LNCaP clone FGC (cell line): ENCODE data around the gene RBM23.
"Not testable (repeated sequence)": the region's sequence is repeated elsewhere in the genome, so short reads cannot be mapped to it uniquely, and the experiment has no call there.

Experiments used
- DNase-seq: peaks from one replicate; pipeline ENCODE4 v3.0.0-alpha.2; 2011; ENCODE audit warnings: low read depth
- H3K4me3 ChIP-seq: 2 replicates; pipeline ENCODE4 v1.5.1; 2011; ENCODE audit warnings: mild to moderate bottlenecking, low read depth, low read length, control low read depth
- TF ChIP-seq, protein P1 (sequence below): IDR thresholded peaks from 2 replicates; pipeline ENCODE4 v1.5.1; 2012; ENCODE audit warnings: mild to moderate bottlenecking; ENCODE audit not compliant: control insufficient read depth, insufficient read depth; ENCODE audit errors: extremely low read depth

RBM23 gene

DNA sequence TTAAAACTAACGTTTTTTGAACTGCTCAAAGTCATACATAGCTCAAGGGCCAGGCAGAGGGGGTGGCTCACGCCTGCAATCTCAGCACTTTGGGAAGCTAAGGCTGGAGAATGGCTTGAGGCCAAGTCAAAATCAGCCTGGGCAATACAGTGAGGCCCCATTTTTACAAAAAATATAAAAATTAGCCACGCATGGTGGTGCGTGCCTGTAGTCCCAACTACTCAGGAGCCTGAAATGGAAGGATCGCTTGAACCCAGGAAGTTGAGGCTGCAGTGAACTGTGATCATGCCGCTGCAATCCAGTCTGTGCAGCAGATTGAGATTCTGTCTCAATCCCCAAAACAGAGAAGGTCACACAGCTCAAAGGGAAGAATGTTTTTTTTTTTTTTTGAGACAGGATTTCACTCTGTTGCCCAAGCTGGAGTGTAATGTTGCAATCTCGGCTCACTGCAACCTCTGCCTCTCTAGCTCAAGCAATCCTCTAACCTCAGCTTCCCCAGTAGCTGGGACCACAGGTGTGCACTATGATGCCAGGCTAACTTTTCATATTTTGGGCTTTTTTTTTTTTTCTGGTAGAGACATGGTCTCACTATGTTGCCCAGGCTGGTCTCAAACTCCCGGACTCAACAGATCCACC lies 2.9 kb downstream of the RBM23 start:
- DNase-seq: no peak
- TF ChIP-seq, protein P1, sequence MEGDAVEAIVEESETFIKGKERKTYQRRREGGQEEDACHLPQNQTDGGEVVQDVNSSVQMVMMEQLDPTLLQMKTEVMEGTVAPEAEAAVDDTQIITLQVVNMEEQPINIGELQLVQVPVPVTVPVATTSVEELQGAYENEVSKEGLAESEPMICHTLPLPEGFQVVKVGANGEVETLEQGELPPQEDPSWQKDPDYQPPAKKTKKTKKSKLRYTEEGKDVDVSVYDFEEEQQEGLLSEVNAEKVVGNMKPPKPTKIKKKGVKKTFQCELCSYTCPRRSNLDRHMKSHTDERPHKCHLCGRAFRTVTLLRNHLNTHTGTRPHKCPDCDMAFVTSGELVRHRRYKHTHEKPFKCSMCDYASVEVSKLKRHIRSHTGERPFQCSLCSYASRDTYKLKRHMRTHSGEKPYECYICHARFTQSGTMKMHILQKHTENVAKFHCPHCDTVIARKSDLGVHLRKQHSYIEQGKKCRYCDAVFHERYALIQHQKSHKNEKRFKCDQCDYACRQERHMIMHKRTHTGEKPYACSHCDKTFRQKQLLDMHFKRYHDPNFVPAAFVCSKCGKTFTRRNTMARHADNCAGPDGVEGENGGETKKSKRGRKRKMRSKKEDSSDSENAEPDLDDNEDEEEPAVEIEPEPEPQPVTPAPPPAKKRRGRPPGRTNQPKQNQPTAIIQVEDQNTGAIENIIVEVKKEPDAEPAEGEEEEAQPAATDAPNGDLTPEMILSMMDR: no peak
- H3K4me3 ChIP-seq: no peak overlapping the region

DNA sequence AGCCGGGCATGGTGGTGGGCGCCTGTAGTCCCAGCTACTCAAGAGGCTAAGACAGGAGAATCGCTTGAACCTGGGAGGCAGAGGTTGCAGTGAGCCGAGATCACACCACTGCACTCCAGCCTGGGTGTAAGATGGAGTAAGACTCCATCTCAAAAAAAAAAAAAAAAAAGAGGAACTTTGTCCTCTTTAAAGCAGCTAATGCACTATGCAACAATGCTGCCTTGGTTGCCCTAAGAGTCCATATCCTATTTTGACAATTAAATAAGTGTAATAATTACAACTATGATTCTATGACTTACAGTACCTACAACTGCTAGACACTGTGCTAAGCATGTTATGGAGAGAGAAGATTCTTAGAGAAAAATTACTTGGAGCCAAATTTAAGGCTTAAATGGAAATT lies 4.1 kb downstream of the RBM23 start:
- not testable (repeated sequence) for DNase-seq, H3K4me3 ChIP-seq

DNA sequence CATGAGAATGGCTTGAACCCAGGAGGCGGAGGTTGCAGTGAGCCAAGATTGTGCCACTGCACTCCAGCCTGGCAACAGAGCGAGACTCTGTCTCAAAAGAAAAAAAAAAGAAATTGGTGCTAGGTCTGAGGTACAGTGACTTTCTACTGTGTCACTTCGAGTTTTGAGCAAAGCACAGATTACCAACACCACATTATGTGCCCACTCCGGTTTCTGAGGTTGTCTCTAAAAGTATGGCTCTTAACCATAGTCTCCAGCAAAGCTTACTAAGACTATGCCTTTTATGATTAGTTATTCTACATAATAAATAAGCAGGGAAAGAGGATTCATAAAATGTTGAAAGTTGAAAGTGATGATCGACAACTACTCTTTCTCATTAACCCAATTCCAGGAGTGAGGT lies 8.0 kb downstream of the RBM23 start:
- no peak overlapping the region for H3K4me3 ChIP-seq
- DNase-seq: no peak
- TF ChIP-seq, protein P1: no peak

DNA sequence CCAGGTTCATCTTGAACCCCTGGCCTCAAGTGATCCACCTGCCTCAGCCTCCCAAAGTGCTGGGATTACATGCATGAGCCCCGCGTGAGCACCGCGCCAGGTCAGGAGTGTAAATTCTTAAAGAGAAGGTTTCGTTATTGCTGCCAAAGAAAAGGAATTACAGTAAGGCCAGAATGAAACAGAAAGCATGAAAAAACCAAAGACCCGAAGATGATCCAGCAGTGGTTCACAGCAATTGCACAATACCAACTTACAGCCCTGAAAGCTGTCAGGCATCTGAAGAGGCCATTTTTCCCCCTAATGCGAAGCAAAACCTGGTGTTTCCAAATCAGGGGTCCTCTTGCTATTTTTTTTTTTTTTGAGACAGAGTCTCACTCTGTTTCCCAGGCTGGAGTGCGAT lies 10.3 kb downstream of the RBM23 start:
- no peak overlapping the region for H3K4me3 ChIP-seq
- no peak for DNase-seq
- TF ChIP-seq, protein P1: no peak

DNA sequence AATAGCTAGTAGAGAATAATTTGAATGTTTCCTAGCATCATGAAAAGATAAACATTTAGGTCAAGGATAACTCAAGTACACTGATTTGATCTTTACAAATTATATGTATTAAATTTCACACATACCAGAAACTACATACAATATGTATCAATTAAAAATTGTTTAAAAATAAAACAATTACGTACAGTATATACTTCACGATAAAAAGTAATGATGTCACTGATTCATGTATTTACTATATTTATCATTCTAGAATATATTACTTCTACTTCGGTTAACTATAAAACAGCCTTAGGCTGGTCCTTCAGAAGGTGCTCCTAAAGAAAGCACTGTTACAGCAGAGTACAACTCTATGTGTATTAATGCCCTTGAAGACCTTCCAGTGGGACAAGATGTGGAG lies 11.5 kb downstream of the RBM23 start:
- H3K4me3 ChIP-seq: no peak overlapping the region
- TF ChIP-seq, protein P1: no peak
- DNase-seq: no peak

DNA sequence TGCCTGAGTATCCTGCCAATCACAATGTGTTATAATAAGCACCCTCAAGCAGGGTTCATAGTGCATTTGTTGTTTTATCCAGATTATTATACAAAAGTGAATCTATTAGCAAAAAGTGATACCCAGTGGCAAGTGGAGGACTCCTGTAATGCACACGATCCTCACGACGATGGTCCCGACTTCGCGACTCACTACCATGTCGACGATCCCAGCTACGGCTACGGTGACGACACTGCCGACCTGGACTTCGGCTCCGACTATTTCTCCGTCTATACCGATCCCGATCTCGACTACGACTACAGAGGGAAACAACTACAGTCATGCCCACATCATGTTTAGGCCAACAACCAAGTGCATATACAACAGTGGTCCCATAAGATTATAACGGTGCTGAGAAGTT lies 12.9 kb downstream of the RBM23 start:
- no peak overlapping the region for H3K4me3 ChIP-seq
- TF ChIP-seq, protein P1: no peak
- DNase-seq: no peak

DNA sequence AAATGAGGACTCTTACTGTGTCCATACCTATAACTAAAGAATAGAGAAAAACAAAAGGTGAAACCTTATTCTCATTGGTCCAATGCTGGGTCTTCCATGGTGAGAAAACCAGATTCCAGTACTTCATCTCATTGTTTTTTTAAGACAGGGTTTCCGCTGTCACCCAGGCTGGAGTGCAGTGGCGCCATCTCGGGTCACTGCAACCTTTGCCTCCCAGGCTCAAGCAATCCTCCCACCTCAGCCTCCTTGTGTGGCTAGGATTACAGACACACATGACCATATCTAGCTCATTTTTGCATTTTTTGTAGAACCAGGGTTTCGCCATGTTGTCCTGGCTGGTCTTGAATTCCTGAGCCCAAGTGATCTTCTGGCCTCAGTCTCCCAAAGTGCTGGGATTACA lies 13.3 kb downstream of the RBM23 start:
- TF ChIP-seq, protein P1: no peak
- DNase-seq: no peak
- no peak overlapping the region for H3K4me3 ChIP-seq
